Lung (tissue), 12 donors: ENCODE measurements around the gene NOTCH1. TPM values are rescaled to one million over a fixed set of nuclear protein-coding genes. Genes with fewer than 3 reads are reported as not detected.

ENCODE experiments used
- ATAC-seq: fragments of 200-7000 bp; cut with Tn5 transposase; one replicate; pipeline ENCODE4 v1.9.1; 2020; ENCODE audit warnings: moderate number of reproducible peaks; ENCODE audit not compliant: insufficient read depth, low FRiP score
- DNase-seq, 3 donors: peaks; one replicate each; pipeline ENCODE4 v3.0.0-alpha.2; 2013 to 2017
- H3K27ac ChIP-seq, 2 donors: one replicate each; pipeline ENCODE4 v1.5.1; 2013; ENCODE audit warnings: mild to moderate bottlenecking in 2 of 2, moderate library complexity in 2 of 2, control low read depth in 1 of 2, inconsistent platforms in 1 of 2, low read depth in 1 of 2, low read length in 1 of 2
- H3K27me3 ChIP-seq, 3 donors: one replicate each; pipeline ENCODE4 v1.5.1; 2013; ENCODE audit warnings: low read length in 2 of 3; ENCODE audit not compliant: control insufficient read depth in 3 of 3, insufficient read depth in 3 of 3
- H3K36me3 ChIP-seq, 4 donors: one replicate each; pipeline ENCODE4 v1.5.1; 2013; ENCODE audit warnings: low read length in 4 of 4, mild to moderate bottlenecking in 1 of 4, moderate library complexity in 1 of 4; ENCODE audit not compliant: control insufficient read depth in 4 of 4, insufficient read depth in 4 of 4
- H3K4me1 ChIP-seq, 5 donors: one replicate each; pipeline ENCODE4 v1.5.1; 2013; ENCODE audit warnings: low read length in 5 of 5, mild to moderate bottlenecking in 2 of 5, moderate library complexity in 1 of 5; ENCODE audit not compliant: control insufficient read depth in 5 of 5, insufficient read depth in 5 of 5
- H3K4me3 ChIP-seq: one replicate; pipeline ENCODE4 v1.5.1; 2013; ENCODE audit warnings: mild to moderate bottlenecking, control low read depth, moderate library complexity
- H3K9ac ChIP-seq, 2 donors: one replicate each; pipeline ENCODE4 v1.5.1; 2013; ENCODE audit warnings: low read length in 2 of 2, control low read depth in 1 of 2; ENCODE audit not compliant: insufficient read depth in 1 of 2
- H3K9me3 ChIP-seq, 4 donors: one replicate each; pipeline ENCODE4 v1.5.1; 2013; ENCODE audit warnings: low read length in 3 of 4, mild to moderate bottlenecking in 1 of 4, moderate library complexity in 1 of 4; ENCODE audit not compliant: control insufficient read depth in 4 of 4, insufficient read depth in 3 of 4
- WGBS, 2 donors: extraction: QIAGEN DNeasy Blood & Tissue Kit; methylation state at CpG; one replicate each; pipeline ENCODE4 v1.1.7; 2013; 5-methylcytosine and 5-hydroxymethylcytosine counted together
- polyA plus RNA-seq, 2 donors: library from polyadenylated mRNA; stranded (reverse); fragments of 200-250 nt; gene quantifications; one replicate each; pipeline ENCODE4 v1.2.1, GENCODE V29; 2013
- total RNA-seq, 2 donors: library from RNA; depleted of rRNA in 1 of 2; stranded (reverse); fragments of >200 nt in 1 of 2; gene quantifications; one replicate each; pipeline ENCODE4 v1.2.1, GENCODE V29; 2014 to 2021
- TF ChIP-seq, protein P1 (sequence below): IDR thresholded peaks from 2 replicates; pipeline ENCODE4 v1.5.1; 2012; ENCODE audit warnings: mild to moderate bottlenecking; ENCODE audit errors: control extremely low read depth, extremely low read depth
- donor health status: control.
- donor health status: control.
- donor health status: Bipolar disorder and iron deficiency.
- donor health status: healthy.
- donor health status: DM: yes; HTN: yes; CAD: no.

The NOTCH1 gene
- total and polyA plus RNA-seq, 4 donors: 23.9 to 101 (median 44.5) TPM

DNA sequence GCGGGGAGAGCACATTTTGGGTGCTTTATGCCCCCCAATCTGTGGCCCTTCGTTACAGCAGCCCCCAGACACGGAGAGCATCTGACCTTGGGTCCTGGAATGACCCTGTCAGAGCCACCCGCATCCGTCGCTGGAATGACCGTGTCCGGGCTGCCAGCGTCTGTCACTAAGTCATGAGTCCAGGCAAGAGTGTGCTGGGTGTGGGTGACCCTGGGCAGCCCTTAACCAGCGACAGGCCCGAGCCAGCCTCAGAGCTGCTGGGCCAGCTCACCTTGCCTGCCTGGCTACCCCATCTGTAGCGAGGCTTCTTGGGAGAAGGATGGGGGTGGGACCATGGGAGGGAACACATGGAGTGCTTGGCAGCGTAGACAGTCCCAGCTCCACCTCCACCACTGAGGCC is 46.8 kb upstream of the NOTCH1 start:
- no peak for ATAC-seq
- TF ChIP-seq, protein P1, sequence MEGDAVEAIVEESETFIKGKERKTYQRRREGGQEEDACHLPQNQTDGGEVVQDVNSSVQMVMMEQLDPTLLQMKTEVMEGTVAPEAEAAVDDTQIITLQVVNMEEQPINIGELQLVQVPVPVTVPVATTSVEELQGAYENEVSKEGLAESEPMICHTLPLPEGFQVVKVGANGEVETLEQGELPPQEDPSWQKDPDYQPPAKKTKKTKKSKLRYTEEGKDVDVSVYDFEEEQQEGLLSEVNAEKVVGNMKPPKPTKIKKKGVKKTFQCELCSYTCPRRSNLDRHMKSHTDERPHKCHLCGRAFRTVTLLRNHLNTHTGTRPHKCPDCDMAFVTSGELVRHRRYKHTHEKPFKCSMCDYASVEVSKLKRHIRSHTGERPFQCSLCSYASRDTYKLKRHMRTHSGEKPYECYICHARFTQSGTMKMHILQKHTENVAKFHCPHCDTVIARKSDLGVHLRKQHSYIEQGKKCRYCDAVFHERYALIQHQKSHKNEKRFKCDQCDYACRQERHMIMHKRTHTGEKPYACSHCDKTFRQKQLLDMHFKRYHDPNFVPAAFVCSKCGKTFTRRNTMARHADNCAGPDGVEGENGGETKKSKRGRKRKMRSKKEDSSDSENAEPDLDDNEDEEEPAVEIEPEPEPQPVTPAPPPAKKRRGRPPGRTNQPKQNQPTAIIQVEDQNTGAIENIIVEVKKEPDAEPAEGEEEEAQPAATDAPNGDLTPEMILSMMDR: no peak

DNA sequence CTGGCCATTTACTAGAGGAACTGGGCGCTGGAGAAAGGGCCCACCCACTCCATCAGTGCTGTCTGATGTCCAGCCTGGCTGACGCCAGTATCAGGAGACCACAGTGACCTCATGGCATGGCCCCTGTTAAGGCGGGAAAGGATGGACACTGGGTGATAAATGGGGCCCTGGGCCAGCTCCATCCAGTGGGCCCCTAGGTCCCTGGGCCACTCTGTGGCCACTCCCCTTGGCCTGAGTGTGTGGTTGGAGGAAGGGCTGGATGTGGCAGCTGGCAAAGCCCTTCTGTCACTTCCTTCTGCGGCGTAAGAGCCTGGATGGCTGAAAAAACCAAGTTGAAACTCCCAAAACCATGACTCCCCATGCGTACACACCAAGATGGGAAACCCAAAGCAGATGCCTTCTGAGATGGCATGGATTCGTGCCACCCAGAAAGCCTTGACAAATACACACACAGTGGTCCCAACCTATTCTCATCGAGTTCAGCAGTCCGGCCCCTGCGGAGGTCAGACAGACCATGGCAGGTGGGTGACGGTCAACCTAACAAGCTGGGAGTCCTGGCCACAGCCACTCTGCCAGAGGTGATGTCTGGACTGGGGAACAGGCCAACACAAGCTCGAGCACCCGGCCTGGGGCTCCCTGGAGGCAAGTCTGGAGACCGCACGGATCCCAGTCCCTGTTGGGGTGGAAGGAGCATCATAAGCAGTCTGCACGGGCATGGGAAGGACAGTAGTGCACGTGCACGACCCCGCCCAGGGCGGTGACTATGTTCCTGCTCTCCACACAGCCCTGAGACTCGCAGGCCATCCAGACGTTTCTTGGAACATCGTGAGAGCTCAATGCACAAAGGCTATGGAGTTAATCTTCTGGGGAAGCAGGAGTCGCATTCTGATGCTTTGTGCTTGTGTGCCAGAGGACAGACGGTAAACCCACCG is 45.2 kb upstream of the NOTCH1 start:
- 77 to 82% methylated on average over 26 of the region's 26 CpGs for WGBS, 2 donors
- Histone ChIP-seq H3K27ac (peak overlapping the region in 1 of 2 donors; percentile 41), H3K9me3 (no peaks in the 10 kb centered on the region), H3K36me3 (no peaks in the 10 kb centered on the region), H3K27me3 (no peaks in the 10 kb centered on the region), H3K4me1 (peaks cover 0 to 61% (median 28%) of the 10 kb centered on the region in 5 donors), H3K9ac (no peak overlapping the region), H3K4me3 (no peak overlapping the region)
- DNase-seq (peak; percentile 73 to 90 (median 80)), ATAC-seq (no peak)
- TF ChIP-seq, protein P1: no peak

More for the DNA sequence above, 46.8 kb upstream of the NOTCH1 start:
- no peak for DNase-seq
- Histone ChIP-seq H3K9me3 (no peaks in the 10 kb centered on the region), H3K27me3 (no peaks in the 10 kb centered on the region), H3K36me3 (no peaks in the 10 kb centered on the region), H3K27ac (no peak overlapping the region), H3K4me1 (peaks cover 0 to 55% (median 23%) of the 10 kb centered on the region in 5 donors), H3K4me3 (no peak overlapping the region), H3K9ac (no peak overlapping the region)
- 92 to 96% methylated on average over 13 of the region's 13 CpGs for WGBS, 2 donors

DNA sequence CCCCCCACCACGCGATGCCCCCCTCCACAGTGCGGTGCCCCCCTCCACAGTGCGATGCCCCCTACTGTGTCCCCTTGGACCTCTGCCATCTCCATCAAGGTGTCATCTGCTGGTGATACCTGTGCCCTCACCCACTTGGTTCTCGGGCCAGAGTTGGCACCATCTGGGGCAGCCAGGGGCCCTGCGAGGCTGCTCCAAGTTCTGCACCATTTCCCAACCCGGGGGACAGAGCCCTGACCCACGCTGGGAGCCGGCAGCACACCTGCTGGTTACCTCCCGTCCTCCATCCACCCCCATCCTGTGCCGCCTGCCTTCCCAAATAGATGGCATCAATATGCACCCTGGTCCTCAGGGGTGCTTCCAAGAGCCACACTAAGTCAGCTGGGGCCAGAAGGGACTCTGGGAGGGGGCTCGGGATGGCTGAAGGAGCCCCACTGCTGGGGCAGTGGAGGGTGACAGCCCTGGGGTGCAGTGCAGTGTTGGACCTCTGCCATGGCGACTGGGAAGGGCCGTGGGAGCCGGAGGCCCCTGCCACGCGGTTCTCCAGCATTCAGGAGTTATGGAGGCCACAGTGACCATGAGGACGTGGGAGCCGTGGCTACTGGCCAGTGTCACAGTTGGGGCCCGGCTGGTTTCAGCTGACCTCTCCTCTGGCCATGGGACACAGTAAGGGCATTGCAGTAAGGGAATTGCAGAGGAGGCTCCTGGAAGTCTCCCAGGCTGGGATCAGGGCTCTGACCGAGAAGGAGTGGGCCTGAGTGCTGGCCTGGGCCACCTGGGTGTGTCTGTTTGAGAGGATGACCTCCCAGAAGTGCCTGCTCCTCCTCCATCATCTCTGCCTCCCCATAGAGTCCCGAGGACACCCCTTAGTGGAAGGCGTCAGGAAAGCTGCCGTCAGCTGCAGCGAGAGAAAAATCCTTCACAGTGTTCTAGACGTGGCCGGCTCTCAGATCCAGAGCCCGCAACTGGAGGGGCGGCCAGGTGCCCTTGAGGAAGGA is 44.2 kb upstream of the NOTCH1 start:
- H3K27me3 ChIP-seq: no peaks in the 10 kb centered on the region
- no peaks in the 10 kb centered on the region for H3K9me3 ChIP-seq
- H3K4me3 ChIP-seq: no peak overlapping the region
- DNase-seq (peak in 2 of 3 donors; percentile 47 to 63), ATAC-seq (no peak)
- H3K4me1 ChIP-seq: peaks cover 0 to 55% (median 28%) of the 10 kb centered on the region in 5 donors
- peak overlapping the region in 1 of 2 donors; percentile 1 for H3K27ac ChIP-seq
- H3K36me3 ChIP-seq: no peaks in the 10 kb centered on the region
- 79 to 85% methylated on average over 29 of the region's 29 CpGs for WGBS, 2 donors
- H3K9ac ChIP-seq: no peak overlapping the region
- TF ChIP-seq, protein P1: no peak
